WI38 (cell line): ENCODE measurements around the gene CRPPA.
"Not testable (repeated sequence)": the region's sequence is repeated elsewhere in the genome, so short reads cannot be mapped to it uniquely, and the experiment has no call there.

Source experiments
- H3K4me3 ChIP-seq: 2 replicates; pipeline ENCODE4 v1.5.1; 2011; ENCODE audit warnings: low read depth, mild to moderate bottlenecking, control low read depth, low read length
- CTCF ChIP-seq: IDR thresholded peaks from 2 replicates; pipeline ENCODE4 v1.5.1; 2012; ENCODE audit warnings: low read depth, mild to moderate bottlenecking, control low read depth, low read length

CRPPA gene

GRCh38 chr7:16421333-16422102 lies at the start of gene CRPPA:
CRPPA (minus strand) TSS chr7:16421538; CDS start chr7:16421322, 216 bp downstream.
- peak within 1 kb of the TSS; percentile 58 for H3K4me3 ChIP-seq
- no peak for TF ChIP-seq CTCF

- H3K4me3 ChIP-seq: no peak within 1 kb of the TSS
- TF ChIP-seq CTCF: no peak
Observed at GRCh38 chr7:16465469-16466361, 44.4 kb upstream of the CRPPA start, which contains the start of gene SOSTDC1. SOSTDC1 (minus strand) TSS chr7:16465738; CDS start chr7:16465668, 70 bp downstream.

- TF ChIP-seq CTCF: no peak
Observed at GRCh38 chr7:16463949-16464715, 42.8 kb upstream of the CRPPA start.

GRCh38 chr7:16463520-16463919 lies 42.2 kb upstream of the CRPPA start:
- no peak for TF ChIP-seq CTCF
- no peak overlapping the region for H3K4me3 ChIP-seq

More at GRCh38 chr7:16463949-16464715, 42.8 kb upstream of the CRPPA start:
- no peak overlapping the region for H3K4me3 ChIP-seq

- no peak for TF ChIP-seq CTCF
Observed at GRCh38 chr7:16462431-16462889, 41.1 kb upstream of the CRPPA start.

GRCh38 chr7:16460789-16461493 lies 39.6 kb upstream of the CRPPA start:
- no peak overlapping the region for H3K4me3 ChIP-seq
- TF ChIP-seq CTCF: no peak

More at GRCh38 chr7:16462431-16462889, 41.1 kb upstream of the CRPPA start:
- H3K4me3 ChIP-seq: no peak overlapping the region

GRCh38 chr7:16456303-16456702 lies 35.0 kb upstream of the CRPPA start:
- not testable (repeated sequence) for H3K4me3 ChIP-seq
